ENCODE data around the gene LYZL4.

Gene LYZL4

GRCh38 chr3:42425736-42426407, 15.5 kb upstream of the LYZL4 start:
- DNase-seq: no peak

GRCh38 chr3:42424911-42425310, 14.5 kb upstream of the LYZL4 start:
- DNase-seq: no peak

- no peak for DNase-seq
Measured at GRCh38 chr3:42421818-42422796, 11.7 kb upstream of the LYZL4 start.

- no peak for DNase-seq
Measured at GRCh38 chr3:42419563-42419962, 9.2 kb upstream of the LYZL4 start.

- DNase-seq: no peak
Measured at GRCh38 chr3:42412526-42413155, 2.2 kb upstream of the LYZL4 start.

GRCh38 chr3:42411429-42411828, 1.0 kb upstream of the LYZL4 start:
- no peak for DNase-seq

- DNase-seq: no peak
Measured at GRCh38 chr3:42408156-42408555, 2.3 kb downstream of the LYZL4 start.

GRCh38 chr3:42406727-42407450, 3.5 kb downstream of the LYZL4 start:
- DNase-seq: no peak

- no peak for DNase-seq
Measured at GRCh38 chr3:42405857-42406256, 4.6 kb downstream of the LYZL4 start.

GRCh38 chr3:42403737-42404136, 6.7 kb downstream of the LYZL4 start:
- no peak for DNase-seq

GRCh38 chr3:42402394-42403096, 7.9 kb downstream of the LYZL4 start:
- no peak for DNase-seq

GRCh38 chr3:42398080-42398479, 12.3 kb downstream of the LYZL4 start:
- DNase-seq: no peak

GRCh38 chr3:42397644-42398043, 12.8 kb downstream of the LYZL4 start:
- no peak for DNase-seq

- DNase-seq: no peak
Measured at GRCh38 chr3:42394579-42395288, 15.7 kb downstream of the LYZL4 start.

- peak; percentile 8 for DNase-seq
Measured at GRCh38 chr3:42387802-42388651, 22.4 kb downstream of the LYZL4 start.

- DNase-seq: no peak
Measured at GRCh38 chr3:42381551-42382082, 28.8 kb downstream of the LYZL4 start.

GRCh38 chr3:42377681-42378080, 32.7 kb downstream of the LYZL4 start:
- DNase-seq: no peak

GRCh38 chr3:42376344-42376798, 34.0 kb downstream of the LYZL4 start:
- no peak for DNase-seq

- DNase-seq: no peak
Measured at GRCh38 chr3:42375121-42375800, 35.1 kb downstream of the LYZL4 start.

- DNase-seq: no peak
Measured at GRCh38 chr3:42371776-42372175, 38.6 kb downstream of the LYZL4 start.

Data from activated CD4-positive, alpha-beta T cell treated with anti-CD3 and anti-CD28 coated beads, Interleukin-2, amount 50 U/mL, for 1 hour (primary cell).